Glutamatergic neuron (in vitro differentiated cells): Measurements from ENCODE around the gene PYGO2. TPM values are rescaled to one million over a fixed set of nuclear protein-coding genes. Genes with fewer than 3 reads are reported as not detected.

ENCODE experiments used
- DNase-seq: peaks from one replicate; pipeline ENCODE4 v3.0.0; 2022
- H3K27ac Mint-ChIP-seq: one replicate; pipeline ENCODE4 v1.8.0; 2020; ENCODE audit warnings: mild to moderate bottlenecking, mixed read lengths, inconsistent platforms; ENCODE audit not compliant: unreplicated experiment
- H3K27me3 Mint-ChIP-seq: one replicate; pipeline ENCODE4 v1.8.0; 2020; ENCODE audit warnings: mild to moderate bottlenecking, moderate library complexity, mixed read lengths, inconsistent platforms; ENCODE audit not compliant: unreplicated experiment
- H3K36me3 Mint-ChIP-seq: one replicate; pipeline ENCODE4 v1.8.0; 2020; ENCODE audit warnings: mild to moderate bottlenecking, mixed read lengths, inconsistent platforms; ENCODE audit not compliant: unreplicated experiment
- H3K4me1 Mint-ChIP-seq: one replicate; pipeline ENCODE4 v1.8.0; 2020; ENCODE audit warnings: mild to moderate bottlenecking, low read depth, mixed read lengths, inconsistent platforms; ENCODE audit not compliant: unreplicated experiment
- H3K4me3 Mint-ChIP-seq: one replicate; pipeline ENCODE4 v1.8.0; 2020; ENCODE audit warnings: mild to moderate bottlenecking, mixed read lengths, inconsistent platforms; ENCODE audit not compliant: unreplicated experiment
- H3K9me3 Mint-ChIP-seq: one replicate; pipeline ENCODE4 v1.8.0; 2020; ENCODE audit warnings: mild to moderate bottlenecking, moderate library complexity, mixed read lengths, inconsistent platforms; ENCODE audit not compliant: unreplicated experiment
- CTCF ChIP-seq: fragments of 200-600 bp; sonication (generic); IDR thresholded peaks from one replicate; pipeline ENCODE4 v1.5.0; 2021; ENCODE audit not compliant: partially characterized antibody, unreplicated experiment
- total RNA-seq: library from RNA; stranded (reverse); fragmentation: NEBNext Ultra II Directional; extraction: Animal tissue kit (Norgen Biotek cat#: 25700); gene quantifications from one replicate; pipeline ENCODE4 v1.2.1, GENCODE V29; 2021; ENCODE audit not compliant: unreplicated experiment

PYGO2 gene
- total RNA-seq, 1 donor from 2014 or later: 32.7 TPM

GRCh38 chr1:154970631-154971340, 9.2 kb upstream of the PYGO2 start, which contains the start of gene SHC1:
Gene SHC1 (minus strand): TSS chr1:154970747. CDS start chr1:154970526, 221 bp downstream.
- no peak for TF ChIP-seq CTCF
- Mint-ChIP-seq H3K4me3 (peak within 1 kb of the TSS; percentile 98), H3K4me1 (peaks cover 31% of the 10 kb centered on the region), H3K27ac (peak within 1 kb of the TSS; percentile 98), H3K9me3 (peaks cover 6% of the 10 kb centered on the region), H3K36me3 (no peaks in the 10 kb centered on the region), H3K27me3 (peaks cover 9% of the 10 kb centered on the region)
- DNase-seq: peak; percentile 92

GRCh38 chr1:154969860-154970452, 8.4 kb upstream of the PYGO2 start:
- Mint-ChIP-seq H3K4me1 (peaks cover 31% of the 10 kb centered on the region), H3K9me3 (peaks cover 7% of the 10 kb centered on the region), H3K27me3 (peaks cover 9% of the 10 kb centered on the region), H3K4me3 (peak overlapping the region; percentile 98), H3K36me3 (no peaks in the 10 kb centered on the region), H3K27ac (peak overlapping the region; percentile 98)
- DNase-seq: no peak
- TF ChIP-seq CTCF: no peak

- Mint-ChIP-seq H3K36me3 (no peaks in the 10 kb centered on the region), H3K27ac (peak overlapping the region; percentile 94), H3K4me1 (peaks cover 31% of the 10 kb centered on the region), H3K4me3 (peak overlapping the region; percentile 98), H3K27me3 (peaks cover 9% of the 10 kb centered on the region), H3K9me3 (peaks cover 7% of the 10 kb centered on the region)
- DNase-seq: no peak
- no peak for TF ChIP-seq CTCF
These were observed 7.7 kb upstream of the PYGO2 start for GRCh38 chr1:154969246-154969645.

GRCh38 chr1:154968731-154969130, 7.1 kb upstream of the PYGO2 start:
- peak overlapping the region; percentile 94 for H3K27ac Mint-ChIP-seq
- H3K4me3 Mint-ChIP-seq: peak overlapping the region; percentile 98
- H3K27me3 Mint-ChIP-seq: peaks cover 9% of the 10 kb centered on the region
- no peak for TF ChIP-seq CTCF
- H3K9me3 Mint-ChIP-seq: peaks cover 9% of the 10 kb centered on the region
- no peaks in the 10 kb centered on the region for H3K36me3 Mint-ChIP-seq
- peaks cover 31% of the 10 kb centered on the region for H3K4me1 Mint-ChIP-seq
- peak; percentile 76 for DNase-seq
